ENCODE measurements around the gene FZD7. TPM values are rescaled to one million over a fixed set of nuclear protein-coding genes. Genes with fewer than 3 reads are reported as not detected.
A peak's percentile ranks its signal among the peaks of the same experiment; 100 is the strongest.

The FZD7 gene
- polyA plus RNA-seq, 3 donors, result 54.8 to 72.0 (median 65.9) TPM

DNA sequence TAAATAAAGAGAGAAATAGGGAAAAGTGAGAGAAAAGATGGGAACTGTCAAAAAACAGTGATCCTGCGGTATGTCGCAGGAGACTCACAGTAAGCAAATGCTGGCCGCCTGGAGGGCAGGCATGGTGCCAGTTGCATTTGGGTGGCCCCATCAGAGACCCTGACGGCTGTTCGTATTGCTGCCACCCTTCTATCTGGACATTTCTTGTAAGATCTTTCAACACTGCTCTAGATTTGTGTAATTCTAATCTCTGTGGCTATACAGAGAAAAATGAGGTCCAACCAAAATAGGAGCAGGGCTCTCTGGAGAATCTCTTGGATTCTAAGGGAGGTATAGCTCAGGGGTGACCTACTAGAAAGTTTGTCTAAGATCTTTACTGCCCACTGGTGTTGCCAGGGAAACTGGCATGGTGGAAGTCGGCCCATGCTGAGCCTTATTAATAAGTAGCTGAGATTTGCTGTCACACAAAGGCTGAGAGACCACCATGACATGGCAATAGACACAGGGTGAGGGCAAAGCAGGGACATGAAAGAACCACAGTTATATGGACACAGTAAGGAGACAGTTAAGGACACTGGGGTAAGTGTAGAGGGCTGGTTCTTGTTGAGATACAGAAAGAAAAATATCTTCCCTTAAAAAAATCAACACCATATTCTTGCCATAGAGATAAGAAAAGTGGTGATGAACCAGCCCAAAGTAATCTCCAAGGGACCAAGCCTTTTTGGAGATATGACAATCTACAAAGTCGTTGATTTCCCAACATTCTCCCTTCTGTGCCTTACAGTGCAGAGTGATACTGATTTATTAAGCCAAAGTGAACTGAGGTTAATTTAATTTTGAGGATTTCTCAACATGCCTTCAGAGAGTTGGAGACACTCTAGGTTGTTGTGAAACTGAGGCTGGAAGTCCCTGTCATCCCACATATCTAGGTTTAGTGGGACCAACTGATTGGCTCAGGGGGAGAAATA lies 26.4 kb upstream of the FZD7 start:
- no peak for DNase-seq

GRCh38 chr2:202007983-202008354 lies 25.7 kb upstream of the FZD7 start:
- DNase-seq, result no peak

- DNase-seq, result no peak
These were observed 24.6 kb upstream of the FZD7 start for GRCh38 chr2:202009019-202009481.

DNA sequence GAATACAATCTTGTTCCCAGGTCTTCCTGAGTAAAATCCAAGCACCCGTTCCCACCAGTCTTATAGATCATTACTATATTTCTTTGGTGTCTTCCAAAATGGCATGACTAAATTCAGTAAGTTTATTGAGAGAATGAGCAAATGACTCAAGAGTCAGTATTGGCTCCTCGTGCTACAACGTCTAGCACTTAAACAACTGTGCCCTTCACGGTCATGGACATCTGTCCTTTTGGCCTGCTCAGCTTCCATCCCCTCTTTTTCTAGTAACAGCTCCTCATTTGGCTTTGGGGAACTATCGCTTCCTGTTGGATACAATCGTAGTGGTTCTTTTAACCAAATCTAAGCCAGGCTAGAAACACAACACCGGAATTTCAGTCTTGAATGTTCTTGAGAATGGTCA lies 24.1 kb upstream of the FZD7 start:
- no peak for DNase-seq

- DNase-seq, result no peak
These were observed 19.3 kb upstream of the FZD7 start for GRCh38 chr2:202014318-202014717.

GRCh38 chr2:202014759-202015211 lies 18.9 kb upstream of the FZD7 start:
- peak; percentile 79 for DNase-seq

GRCh38 chr2:202015471-202015870 lies 18.2 kb upstream of the FZD7 start:
- DNase-seq, result no peak

DNA sequence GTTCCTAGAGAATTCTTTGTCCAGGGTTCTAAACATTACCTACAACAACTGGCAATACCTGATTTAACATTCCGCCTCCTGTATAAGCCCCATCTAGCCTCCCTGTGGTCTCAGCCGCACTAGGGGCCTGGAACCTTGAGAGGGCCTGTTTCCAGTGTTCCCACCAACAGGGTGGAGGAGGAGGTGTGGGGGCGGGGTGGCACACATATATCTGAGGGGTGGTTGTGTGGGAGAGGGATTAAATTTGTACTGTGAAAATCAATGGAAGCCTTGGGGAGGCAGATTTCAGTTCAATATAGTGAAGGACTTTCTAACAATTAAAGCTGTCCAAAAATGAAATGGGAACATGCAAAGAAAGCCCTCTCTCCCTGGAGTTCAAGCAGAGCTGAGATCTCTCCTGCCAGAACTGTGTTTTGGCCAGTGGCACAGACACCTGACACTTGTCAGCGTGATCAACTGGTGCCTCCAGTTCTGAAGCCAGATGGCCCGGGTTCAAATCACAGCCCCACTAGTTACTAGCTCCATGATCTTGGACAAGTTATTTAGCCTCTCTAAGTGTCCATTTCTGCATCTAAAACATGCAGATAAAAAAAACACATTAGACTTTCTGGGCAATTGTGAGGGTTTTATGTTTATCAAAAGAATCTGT lies 17.0 kb upstream of the FZD7 start:
- no peak for DNase-seq

- DNase-seq, result no peak
These were observed 15.7 kb upstream of the FZD7 start for GRCh38 chr2:202017940-202018339.

GRCh38 chr2:202018950-202019349 lies 14.7 kb upstream of the FZD7 start:
- DNase-seq, result no peak

GRCh38 chr2:202019689-202020450 lies 13.8 kb upstream of the FZD7 start:
- no peak for DNase-seq

DNA sequence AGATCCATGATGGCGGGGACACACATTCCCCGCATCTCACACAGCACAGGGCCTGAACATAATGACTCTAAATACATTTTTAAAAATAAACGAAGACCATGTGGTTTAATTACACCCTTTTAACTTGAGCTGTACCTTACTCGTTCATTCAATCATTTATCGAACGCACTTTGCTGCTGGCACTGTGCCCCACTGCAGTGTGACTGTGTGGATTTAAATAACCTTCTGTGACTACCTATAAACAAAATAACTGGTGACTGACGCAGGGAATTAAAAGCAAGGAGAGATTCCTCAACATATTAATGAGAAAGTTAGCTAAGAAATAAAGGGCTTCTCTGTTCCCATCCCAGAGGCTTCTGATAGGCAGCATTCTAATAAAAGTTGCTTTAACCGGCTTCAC lies 10.9 kb upstream of the FZD7 start:
- DNase-seq, result no peak

DNA sequence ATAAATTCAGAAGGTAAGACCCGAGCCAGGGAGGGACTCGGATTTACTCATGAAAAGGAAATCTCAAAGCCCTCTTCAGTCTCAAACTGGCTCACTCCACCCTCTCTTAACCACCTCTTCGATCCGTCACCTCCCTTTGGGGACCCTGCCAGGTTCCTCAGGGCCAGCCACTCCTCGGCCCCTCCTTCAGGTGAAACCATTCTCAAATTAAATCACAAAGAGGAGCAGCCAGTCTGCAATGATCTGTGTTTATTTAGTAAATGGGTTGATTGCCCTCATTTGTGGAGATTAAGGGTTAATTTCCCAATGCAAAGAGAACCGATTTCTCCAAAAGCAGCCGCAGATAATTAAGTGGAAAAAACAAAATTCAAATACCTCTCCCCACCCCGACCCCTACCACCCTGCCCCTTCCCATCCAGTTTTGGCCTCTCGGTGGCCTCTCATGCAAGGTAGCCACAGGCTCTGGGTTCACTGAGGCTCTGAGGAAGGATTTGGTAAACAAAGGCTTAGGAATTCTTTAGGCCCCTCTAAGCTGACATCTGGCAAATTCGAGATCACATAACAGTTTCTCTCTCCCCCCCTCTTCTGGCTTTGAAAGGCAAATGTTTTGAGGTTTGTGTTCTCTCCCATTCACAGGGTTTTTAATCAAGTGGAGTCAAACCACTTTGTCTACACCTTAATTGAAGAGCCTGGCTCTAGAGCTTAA lies 10.3 kb upstream of the FZD7 start:
- no peak for DNase-seq

DNA sequence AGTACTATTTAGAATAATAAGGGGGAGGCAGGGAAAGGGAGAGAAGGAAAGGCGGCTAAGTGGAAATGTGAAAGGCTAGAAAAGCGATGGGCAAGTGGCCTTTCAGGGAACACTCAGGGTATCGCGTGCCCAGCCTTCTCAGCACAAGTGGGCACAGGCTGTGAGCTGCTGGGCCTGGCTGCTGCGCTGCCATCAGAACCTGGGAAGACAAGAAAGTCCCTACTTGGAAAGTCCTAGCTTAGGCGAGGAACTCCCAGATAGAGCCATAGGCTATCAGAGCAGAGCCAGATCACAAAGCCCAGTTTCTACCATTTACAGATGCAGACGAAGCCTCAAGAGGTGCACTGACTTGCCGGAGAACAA lies 9.8 kb upstream of the FZD7 start:
- DNase-seq, result no peak

DNA sequence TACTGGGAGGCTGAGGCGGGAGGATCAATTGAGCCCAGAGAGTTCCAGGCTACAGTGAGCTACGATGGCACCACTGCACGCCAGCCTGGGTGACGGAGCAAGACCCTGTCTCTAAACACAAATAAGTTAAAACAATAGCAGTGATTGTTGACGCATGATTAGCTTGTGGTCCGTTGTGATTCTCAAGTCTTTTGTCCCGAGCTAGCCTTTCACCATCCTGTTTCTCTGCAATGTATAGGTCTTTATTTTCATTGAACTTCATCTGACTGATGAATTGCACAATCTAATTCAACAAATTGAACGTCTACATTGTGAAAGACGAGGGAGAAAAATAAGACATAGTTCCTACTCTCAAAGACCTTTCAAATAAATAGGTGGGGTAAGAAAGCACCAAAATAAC lies 8.8 kb upstream of the FZD7 start:
- no peak for DNase-seq

DNA sequence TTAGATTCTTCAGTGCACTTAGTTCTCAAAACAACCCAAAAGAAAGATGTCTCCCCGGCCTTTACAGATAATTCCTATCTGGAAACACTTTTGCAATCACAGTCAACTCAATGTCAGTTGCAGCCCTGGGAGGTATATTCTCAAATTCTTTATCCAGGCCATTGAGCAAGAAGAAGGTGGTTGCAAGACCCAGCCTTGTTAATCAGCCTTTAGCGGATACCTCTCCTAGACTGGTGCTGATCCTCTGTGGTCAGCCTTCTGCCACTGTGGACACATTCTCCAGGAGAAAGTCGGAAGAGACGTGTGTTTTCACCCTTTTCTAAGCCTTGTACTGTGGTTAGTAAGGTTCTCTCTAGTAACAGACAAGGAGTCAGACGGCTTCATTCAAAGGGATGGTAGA lies 7.8 kb upstream of the FZD7 start:
- DNase-seq, result no peak

DNA sequence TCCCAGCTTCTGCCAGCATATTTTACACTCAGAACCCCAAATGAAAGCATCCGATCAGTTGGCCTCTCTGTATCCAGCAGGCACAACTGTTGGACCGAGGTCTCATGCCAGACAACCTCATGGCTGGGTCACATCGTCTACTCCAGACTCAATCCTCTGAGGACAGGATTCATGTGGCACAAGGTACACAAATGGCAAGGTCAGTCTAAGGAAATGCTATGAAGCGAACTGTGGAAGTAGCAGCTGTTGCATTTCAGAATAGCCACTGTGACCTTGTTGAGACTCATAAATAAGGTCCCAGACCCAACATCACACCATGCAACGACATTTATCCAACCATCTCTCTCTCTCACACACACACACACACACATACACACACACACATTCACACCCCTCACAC lies 7.1 kb upstream of the FZD7 start:
- no peak for DNase-seq

DNA sequence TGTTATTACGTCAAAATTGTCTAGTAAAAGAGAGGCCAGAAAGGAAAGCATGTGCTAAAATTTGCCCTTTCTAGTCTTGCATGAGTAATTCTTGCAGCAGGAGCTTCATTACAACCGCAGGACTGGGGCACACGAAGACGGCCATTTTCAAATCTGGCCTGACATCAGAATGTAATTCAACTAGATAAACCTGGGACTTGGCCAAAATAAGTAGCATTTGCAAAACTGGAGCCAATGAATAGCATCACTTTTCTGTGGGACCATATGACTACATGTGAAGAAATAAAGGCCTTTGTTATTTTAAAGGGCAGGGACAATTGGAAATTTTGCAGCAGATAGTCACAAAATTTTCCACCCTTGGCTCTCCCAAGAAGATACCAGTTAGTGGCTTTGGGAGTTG lies 3.0 kb upstream of the FZD7 start:
- no peak for DNase-seq

GRCh38 chr2:202031246-202031951 lies 2.3 kb upstream of the FZD7 start:
- DNase-seq, result no peak

GRCh38 chr2:202032846-202033316 lies 774 bp upstream of the FZD7 start:
- peak; percentile 84 for DNase-seq

Measured in renal pelvis (tissue), 4 donors.